MCF 10A (cell line): ENCODE data around the gene RIMS3. TPM values are rescaled to one million over a fixed set of nuclear protein-coding genes. Genes with fewer than 3 reads are reported as not detected.

Experiments
- BruUV-seq: library from RNA; stranded (reverse); fragments of 400-500 nt; replicated peaks from 2 replicates; lab custom pipeline; 2021; lab: Mats Ljungman, UMichigan
- CTCF ChIA-PET: fragments of 300-600 bp; sonication (Branson Sonifier 250); formaldehyde crosslinking; extraction: SDS; loops from one replicate; lab custom pipeline; 2021; ENCODE audit warnings: antibody characterized with exemption, inconsistent platforms; lab: Yijun Ruan, JAX
- POLR2A ChIA-PET: fragments of 300-600, 350-650 bp; sonication (Branson Sonifier 250); formaldehyde crosslinking; extraction: SDS; loops from one replicate; lab custom pipeline; 2020; ENCODE audit warnings: antibody characterized with exemption, inconsistent platforms; lab: Yijun Ruan, JAX
- DNase-seq: peaks from one replicate; pipeline ENCODE4 v3.0.0-alpha.2; 2018; ENCODE audit not compliant: unreplicated experiment
- H3K27ac Mint-ChIP-seq: one replicate; pipeline ENCODE4 v1.8.0; 2022; ENCODE audit warnings: mild to moderate bottlenecking, low read depth, mixed read lengths; ENCODE audit not compliant: unreplicated experiment
- H3K27me3 Mint-ChIP-seq: one replicate; pipeline ENCODE4 v1.8.0; 2022; ENCODE audit warnings: mixed read lengths; ENCODE audit not compliant: insufficient read depth, unreplicated experiment
- H3K36me3 Mint-ChIP-seq: one replicate; pipeline ENCODE4 v1.8.0; 2022; ENCODE audit warnings: mild to moderate bottlenecking, moderate library complexity, mixed read lengths; ENCODE audit not compliant: insufficient read depth, unreplicated experiment
- H3K4me1 Mint-ChIP-seq: one replicate; pipeline ENCODE4 v1.8.0; 2022; ENCODE audit warnings: mixed read lengths; ENCODE audit not compliant: insufficient read depth, unreplicated experiment
- H3K4me3 Mint-ChIP-seq: one replicate; pipeline ENCODE4 v1.8.0; 2022; ENCODE audit warnings: mild to moderate bottlenecking, moderate library complexity, mixed read lengths; ENCODE audit not compliant: unreplicated experiment
- H3K9me3 Mint-ChIP-seq: one replicate; pipeline ENCODE4 v1.8.0; 2022; ENCODE audit warnings: mixed read lengths; ENCODE audit not compliant: unreplicated experiment
- CTCF ChIP-seq: fragments of 200-600 bp; IDR thresholded peaks from one replicate; pipeline ENCODE4 v1.8.0; 2022; ENCODE audit warnings: antibody characterized with exemption, mild to moderate bottlenecking; ENCODE audit not compliant: unreplicated experiment
- intact Hi-C: fragments of 100-400 bp; cut with micrococcal nuclease; formaldehyde crosslinking; loops from 2 replicates; pipeline ENCODE4 v1.14.1; 2022
- total RNA-seq: library from RNA; stranded (reverse); gene quantifications from 2 replicates; pipeline ENCODE4 v1.2.3, GENCODE V29; 2022

The RIMS3 gene
- total RNA-seq, 1 experiment from 2014 or later = 0.58 TPM

GRCh38 chr1:40684669-40685068 lies 19.2 kb upstream of the RIMS3 start:
- H3K4me1 Mint-ChIP-seq = no peaks in the 10 kb centered on the region
- CTCF ChIA-PET = interaction anchor here (1.7 to 2.4 kb wide), 2 partner anchors 16 to 59 kb away, joined by 3 to 11 read pairs; no protein-coding TSS in a partner anchor

GRCh38 chr1:40679165-40679953 lies 13.9 kb upstream of the RIMS3 start:
- BruUV-seq = no TSS peak
- Mint-ChIP-seq H3K4me3 (no peak overlapping the region), H3K27me3 (no peaks in the 10 kb centered on the region), H3K4me1 (no peaks in the 10 kb centered on the region), H3K27ac (no peak overlapping the region), H3K36me3 (no peaks in the 10 kb centered on the region), H3K9me3 (no peaks in the 10 kb centered on the region)
- DNase-seq = no peak
- CTCF ChIA-PET = interaction anchor here (0.6 to 3.2 kb wide), 3 partner anchors 10 to 23 kb away, joined by 3 to 26 read pairs (median 3); no protein-coding TSS in a partner anchor
- no peak for TF ChIP-seq CTCF
- POLR2A ChIA-PET = interaction anchor here (0.7 to 1.7 kb wide), 3 partner anchors 10 to 65 kb away, joined by 3 to 4 read pairs (median 4); partner anchors contain the start of gene NFYC
- intact Hi-C loops = no loop called here

More at GRCh38 chr1:40684669-40685068, 19.2 kb upstream of the RIMS3 start:
- POLR2A ChIA-PET = interaction anchor here (1.2 to 1.6 kb wide), 3 partner anchors 9 to 25 kb away, joined by 3 to 7 read pairs (median 4); no protein-coding TSS in a partner anchor
- H3K36me3 Mint-ChIP-seq = peaks cover 17% of the 10 kb centered on the region
- H3K4me3 Mint-ChIP-seq = no peak overlapping the region
- intact Hi-C loops = no loop called here
- no peak for TF ChIP-seq CTCF
- BruUV-seq = no TSS peak
- H3K27me3 Mint-ChIP-seq = no peaks in the 10 kb centered on the region
- H3K27ac Mint-ChIP-seq = no peak overlapping the region
- DNase-seq = no peak
- no peaks in the 10 kb centered on the region for H3K9me3 Mint-ChIP-seq

DNA sequence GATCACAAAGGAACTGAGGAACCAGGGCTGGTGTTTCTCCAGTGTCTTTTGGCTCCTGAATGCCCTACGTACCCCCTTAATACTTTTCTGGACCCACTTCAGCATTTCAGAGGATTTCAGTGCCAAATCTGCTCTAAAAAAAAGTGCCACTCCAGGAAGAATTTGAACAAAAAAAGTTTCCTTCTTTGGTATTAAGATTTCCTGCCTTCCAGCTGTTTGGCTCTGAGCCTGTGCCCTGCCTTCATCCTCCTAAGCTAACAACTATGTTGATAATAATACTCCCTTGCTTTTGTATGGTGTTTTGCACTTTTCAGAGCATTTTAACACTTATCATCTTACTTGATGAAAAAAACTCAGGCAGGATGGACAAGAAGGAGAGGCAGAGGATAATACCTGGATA lies 11.0 kb upstream of the RIMS3 start:
- Mint-ChIP-seq H3K4me3 (no peak overlapping the region), H3K36me3 (no peaks in the 10 kb centered on the region), H3K4me1 (no peaks in the 10 kb centered on the region), H3K27ac (no peak overlapping the region), H3K9me3 (no peaks in the 10 kb centered on the region), H3K27me3 (no peaks in the 10 kb centered on the region)
- BruUV-seq = no TSS peak
- CTCF ChIA-PET = interaction anchor here (0.7 to 1.0 kb wide), 2 partner anchors 64 to 114 kb away, joined by 3 read pairs; no protein-coding TSS in a partner anchor
- POLR2A ChIA-PET = interaction anchor here (0.5 to 1.2 kb wide), 2 partner anchors 15 to 341 kb away, joined by 3 to 5 read pairs; partner anchors contain the start of gene NFYC
- no peak for DNase-seq
- no peak for TF ChIP-seq CTCF
- intact Hi-C loops = no loop called here

- no peak for TF ChIP-seq CTCF
- Mint-ChIP-seq H3K27ac (no peak overlapping the region), H3K4me3 (no peak overlapping the region), H3K4me1 (no peaks in the 10 kb centered on the region), H3K36me3 (no peaks in the 10 kb centered on the region), H3K9me3 (no peaks in the 10 kb centered on the region), H3K27me3 (no peaks in the 10 kb centered on the region)
- intact Hi-C loops = no loop called here
- ChIA-PET CTCF (interaction anchor here (0.6 to 0.9 kb wide), 4 partner anchors 60 to 529 kb away, joined by 3 to 6 read pairs (median 4); no protein-coding TSS in a partner anchor), POLR2A (interaction anchor here (1.0 kb wide), 1 partner anchor 18 kb away, joined by 6 read pairs; the partner anchor contains the start of gene NFYC)
- no TSS peak for BruUV-seq
- no peak for DNase-seq
These were observed 8.0 kb upstream of the RIMS3 start for GRCh38 chr1:40673452-40673851.
